Transverse colon (tissue), 4 donors: ENCODE measurements around the gene ADPRHL1. TPM values are rescaled to one million over a fixed set of nuclear protein-coding genes. Genes with fewer than 3 reads are reported as not detected.
A peak's percentile ranks its signal among the peaks of the same experiment; 100 is the strongest.

ENCODE experiments used
- DNase-seq: peaks from one replicate; pipeline ENCODE4 v3.0.0-alpha.2; 2019
- H3K27ac ChIP-seq, 4 donors: fragments of 200-600 bp; sonication (generic); 2 replicates each; pipeline ENCODE4 v1.5.1; 2016 to 2018; ENCODE audit warnings: inconsistent platforms in 4 of 4
- H3K27me3 ChIP-seq: fragments of 200-600 bp; sonication (generic); 2 replicates; pipeline ENCODE4 v1.5.1; 2017; ENCODE audit warnings: inconsistent platforms
- H3K36me3 ChIP-seq, 4 donors: fragments of 200-600 bp; sonication (generic); 2 replicates each; pipeline ENCODE4 v1.5.1; 2017 to 2019; ENCODE audit warnings: inconsistent platforms in 4 of 4
- H3K4me1 ChIP-seq, 4 donors: fragments of 200-600 bp; sonication (generic); 2 replicates each; pipeline ENCODE4 v1.5.1; 2017 to 2020; ENCODE audit warnings: inconsistent platforms in 4 of 4
- H3K4me3 ChIP-seq, 4 donors: fragments of 200-600 bp; sonication (generic); 1 replicate in 1 of 4; 2 replicates in 3 of 4; pipeline versions ENCODE4 v1.5.1 to v1.6.1; 2017 to 2019; ENCODE audit warnings: inconsistent platforms in 4 of 4
- H3K9me3 ChIP-seq, 2 donors: fragments of 200-600 bp; sonication (generic); 2 replicates each; pipeline ENCODE4 v1.5.1; 2017 to 2019; ENCODE audit warnings: inconsistent platforms in 2 of 2
- EP300 ChIP-seq: sonication (generic); formaldehyde crosslinking; IDR thresholded peaks from one replicate; pipeline ENCODE4 v1.6.1; 2017; ENCODE audit warnings: antibody characterized with exemption, low read depth
- POLR2A ChIP-seq: fragments of 450-650 bp; IDR thresholded peaks from one replicate; pipeline ENCODE4 v1.6.1; 2016; ENCODE audit warnings: antibody characterized with exemption, mild to moderate bottlenecking, moderate library complexity
- POLR2AphosphoS5 ChIP-seq, 3 donors: sonication (generic); formaldehyde crosslinking; IDR thresholded peaks; one replicate each; pipeline ENCODE4 v1.6.1; 2016; ENCODE audit warnings: antibody characterized with exemption in 3 of 3
- WGBS, 2 donors: methylation state at CpG; one replicate each; pipeline ENCODE4 v1.1.5; 2018; ENCODE audit warnings: low coverage in 1 of 2; 5-methylcytosine and 5-hydroxymethylcytosine counted together
- in situ Hi-C, 4 donors: fragments of 200-750 bp; cut with MboI; loops; one replicate each; pipeline versions ENCODE4 v1.15.0 to v1.15.1; 2017; ENCODE audit warnings: low sequenced_read_pairs in 3 of 4, low pct_ligation_motif_present in 1 of 4, low pct_unique_long_range_greater_than_20kb in 1 of 4
- intact Hi-C: fragments of 100-400 bp; cut with DNase I; formaldehyde crosslinking; loops from one replicate; pipeline ENCODE4 v1.15.1; 2023; ENCODE audit warnings: low total_unique reads
- total RNA-seq, 4 donors: library from RNA; depleted of rRNA; stranded (reverse); fragments of >200 nt; gene quantifications; one replicate each; pipeline ENCODE4 v1.1.0, GENCODE V29; 2016
- TF ChIP-seq, protein P1 (sequence below), 5 experiments: fragments of 200-600 bp in 3 of 5; fragments of 450-650 bp in 2 of 5; sonication (generic) in 3 of 5; IDR thresholded peaks; 1 replicate in 2 of 5; 2 replicates in 3 of 5; pipeline ENCODE4 v1.5.1; 2016 to 2017; ENCODE audit warnings: antibody characterized with exemption in 5 of 5, inconsistent platforms in 3 of 5, mild to moderate bottlenecking in 2 of 5, moderate library complexity in 1 of 5

The ADPRHL1 gene
- total RNA-seq, 4 donors from 2014 or later, result 4.1 to 10.2 (median 5.9) TPM

DNA sequence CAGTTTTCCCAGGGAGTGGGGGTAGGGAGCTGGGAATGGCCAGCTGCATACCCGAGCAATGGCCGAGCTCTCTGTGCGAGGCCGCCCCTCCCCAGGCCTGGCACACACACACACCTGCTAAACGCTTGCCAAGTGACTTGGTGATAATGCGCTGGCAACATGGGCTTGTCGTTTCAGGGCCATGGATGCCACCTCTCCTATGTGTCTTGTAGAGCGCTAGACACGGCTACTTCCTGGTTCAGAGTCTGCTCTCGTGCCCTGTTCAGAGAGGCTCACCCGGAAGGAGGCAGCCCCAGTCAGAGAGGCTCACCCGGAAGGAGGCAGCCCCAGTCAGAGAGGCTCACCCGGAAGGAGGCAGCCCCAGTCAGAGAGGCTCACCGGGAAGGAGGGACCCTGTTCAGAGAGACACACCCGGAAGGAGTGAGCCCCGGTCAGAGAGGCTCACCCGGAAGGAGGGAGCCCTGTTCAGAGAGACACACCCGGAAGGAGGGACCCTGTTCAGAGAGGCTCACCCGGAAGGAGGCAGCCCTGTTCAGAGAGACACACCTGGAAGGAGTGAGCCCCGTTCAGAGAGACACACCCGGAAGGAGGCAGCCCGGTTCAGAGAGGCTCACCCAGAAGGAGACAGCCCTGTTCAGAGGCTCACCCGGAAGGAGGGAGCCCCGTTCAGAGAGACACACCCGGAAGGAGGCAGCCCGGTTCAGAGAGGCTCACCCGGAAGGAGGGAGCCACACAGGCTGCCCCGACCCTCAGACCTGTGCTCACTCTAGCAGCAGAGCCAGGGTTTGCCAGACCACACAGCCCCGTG, 4.2 kb downstream of the ADPRHL1 start:
- TF ChIP-seq POLR2AphosphoS5 (IDR thresholded peaks at IDR 0.05) (peak in 2 of 3 donors; percentile 66 to 77), EP300 (no peak), POLR2A (peak; percentile 61)
- TF ChIP-seq, protein P1, sequence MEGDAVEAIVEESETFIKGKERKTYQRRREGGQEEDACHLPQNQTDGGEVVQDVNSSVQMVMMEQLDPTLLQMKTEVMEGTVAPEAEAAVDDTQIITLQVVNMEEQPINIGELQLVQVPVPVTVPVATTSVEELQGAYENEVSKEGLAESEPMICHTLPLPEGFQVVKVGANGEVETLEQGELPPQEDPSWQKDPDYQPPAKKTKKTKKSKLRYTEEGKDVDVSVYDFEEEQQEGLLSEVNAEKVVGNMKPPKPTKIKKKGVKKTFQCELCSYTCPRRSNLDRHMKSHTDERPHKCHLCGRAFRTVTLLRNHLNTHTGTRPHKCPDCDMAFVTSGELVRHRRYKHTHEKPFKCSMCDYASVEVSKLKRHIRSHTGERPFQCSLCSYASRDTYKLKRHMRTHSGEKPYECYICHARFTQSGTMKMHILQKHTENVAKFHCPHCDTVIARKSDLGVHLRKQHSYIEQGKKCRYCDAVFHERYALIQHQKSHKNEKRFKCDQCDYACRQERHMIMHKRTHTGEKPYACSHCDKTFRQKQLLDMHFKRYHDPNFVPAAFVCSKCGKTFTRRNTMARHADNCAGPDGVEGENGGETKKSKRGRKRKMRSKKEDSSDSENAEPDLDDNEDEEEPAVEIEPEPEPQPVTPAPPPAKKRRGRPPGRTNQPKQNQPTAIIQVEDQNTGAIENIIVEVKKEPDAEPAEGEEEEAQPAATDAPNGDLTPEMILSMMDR (IDR thresholded peaks at IDR 0.05), result no peak

DNA sequence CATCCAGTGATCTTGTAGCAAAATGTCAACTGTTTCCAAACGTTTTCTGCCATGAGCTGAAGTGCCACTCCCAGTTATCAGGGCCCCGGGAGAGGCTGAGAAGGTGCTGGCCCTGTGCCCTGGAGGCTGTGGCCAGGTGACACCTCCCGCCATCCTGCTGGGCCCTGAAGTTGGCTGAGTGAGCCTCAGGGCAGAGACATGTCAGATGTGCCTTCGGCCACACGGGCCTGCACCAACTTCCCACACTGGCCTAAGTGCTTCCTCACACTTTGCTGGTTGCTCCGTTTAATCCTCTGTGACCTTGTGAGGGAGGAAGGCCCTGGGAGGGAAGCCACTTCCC, 4.8 kb downstream of the ADPRHL1 start:
- intact Hi-C loops (no loop called here), in situ Hi-C loops (no loop called here)
- H3K27me3 ChIP-seq, result no peaks in the 10 kb centered on the region
- peak overlapping the region in 3 of 4 donors; percentile 19 to 40 (median 22) for H3K4me3 ChIP-seq
- WGBS, 2 donors, result 17 to 37% methylated on average over 1 to 6 of the region's 6 CpGs
- H3K36me3 ChIP-seq, result no peaks in the 10 kb centered on the region
- TF ChIP-seq, protein P1 (IDR thresholded peaks at IDR 0.05), result peak in 1 of 5 experiments; percentile 21
- TF ChIP-seq POLR2A, result no peak
- no peaks in the 10 kb centered on the region for H3K9me3 ChIP-seq
- H3K4me1 ChIP-seq, result peaks cover 0 to 9% (median 7%) of the 10 kb centered on the region in 4 donors
- peak; percentile 47 for DNase-seq
- H3K27ac ChIP-seq, result peak overlapping the region; percentile 75 to 84 (median 76)

More for the DNA sequence above, 4.2 kb downstream of the ADPRHL1 start:
- Histone ChIP-seq H3K4me1 (peaks cover 0 to 9% (median 7%) of the 10 kb centered on the region in 4 donors), H3K27ac (peak overlapping the region; percentile 75 to 84 (median 76)), H3K9me3 (no peaks in the 10 kb centered on the region), H3K36me3 (no peaks in the 10 kb centered on the region), H3K27me3 (no peaks in the 10 kb centered on the region), H3K4me3 (peak overlapping the region in 3 of 4 donors; percentile 22 to 40 (median 27))
- 60% methylated on average over 28 of the region's 29 CpGs; no CpG with 5 or more reads in 1 of the 2 donors for WGBS, 2 donors
- intact Hi-C loops, result no loop called here
- peak; percentile 83 for DNase-seq
- in situ Hi-C loops, result no loop called here

DNA sequence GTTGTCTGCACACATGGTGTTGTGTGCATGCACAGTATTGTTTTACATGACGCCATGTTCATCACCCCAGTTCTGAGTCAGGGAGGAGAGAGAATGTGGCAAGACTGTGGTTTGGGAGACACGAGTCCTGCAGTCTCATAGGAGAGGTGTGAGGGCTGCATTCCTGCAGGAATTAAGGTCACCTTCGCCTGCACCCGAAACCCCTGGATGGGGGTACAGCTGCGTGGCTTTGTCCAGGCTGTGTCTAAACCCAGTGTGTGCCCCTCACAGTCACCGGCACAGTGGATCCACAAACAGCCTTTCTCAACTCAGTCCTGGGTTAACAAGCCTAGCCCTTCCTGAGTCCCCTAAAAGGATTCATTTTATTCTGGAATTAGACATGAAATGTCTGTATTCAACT, 5.7 kb downstream of the ADPRHL1 start:
- H3K27me3 ChIP-seq, result no peaks in the 10 kb centered on the region
- TF ChIP-seq, protein P1 (IDR thresholded peaks at IDR 0.05), result no peak
- TF ChIP-seq EP300 (no peak), POLR2A (no peak), POLR2AphosphoS5 (IDR thresholded peaks at IDR 0.05) (no peak)
- in situ Hi-C loops (no loop called here), intact Hi-C loops (no loop called here)
- no peaks in the 10 kb centered on the region for H3K9me3 ChIP-seq
- H3K4me3 ChIP-seq, result no peak overlapping the region
- no peak overlapping the region for H3K27ac ChIP-seq
- DNase-seq, result no peak
- WGBS, 2 donors, result 95 to 100% methylated on average over 1 to 6 of the region's 6 CpGs
- peaks cover 0 to 9% (median 7%) of the 10 kb centered on the region in 4 donors for H3K4me1 ChIP-seq
- no peaks in the 10 kb centered on the region for H3K36me3 ChIP-seq

DNA sequence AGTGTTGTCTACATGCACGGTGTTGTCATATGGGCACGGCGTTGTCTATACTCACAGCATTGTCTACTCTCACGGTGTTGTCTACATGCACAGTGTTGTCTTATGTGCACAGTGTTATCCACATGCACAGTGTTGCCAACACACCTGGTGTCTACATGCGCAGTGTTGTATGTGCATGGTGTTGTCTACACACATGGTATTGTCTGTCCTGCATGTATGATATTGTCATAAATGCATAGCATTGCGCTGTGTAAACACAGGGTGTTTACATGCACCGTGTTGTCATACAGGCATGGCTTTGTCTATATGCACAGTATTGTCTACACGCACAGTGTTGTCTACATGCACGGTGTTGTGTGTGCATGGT, 6.8 kb downstream of the ADPRHL1 start:
- H3K4me3 ChIP-seq, result no peak overlapping the region
- WGBS, 2 donors, result 81% methylated on average over 9 of the region's 9 CpGs; no CpG with 5 or more reads in 1 of the 2 donors
- H3K27ac ChIP-seq, result no peak overlapping the region
- no peak for DNase-seq
- H3K4me1 ChIP-seq, result peaks cover 0 to 9% (median 7%) of the 10 kb centered on the region in 4 donors
- TF ChIP-seq EP300 (no peak), POLR2A (no peak), POLR2AphosphoS5 (IDR thresholded peaks at IDR 0.05) (no peak)
- TF ChIP-seq, protein P1 (IDR thresholded peaks at IDR 0.05), result no peak
- H3K36me3 ChIP-seq, result no peaks in the 10 kb centered on the region
- in situ Hi-C loops (no loop called here), intact Hi-C loops (no loop called here)
- H3K27me3 ChIP-seq, result no peaks in the 10 kb centered on the region
- H3K9me3 ChIP-seq, result no peaks in the 10 kb centered on the region
